GM18508 (cell line): Measurements from ENCODE around the gene BANP.
"Not testable (repeated sequence)": the region's sequence is repeated elsewhere in the genome, so short reads cannot be mapped to it uniquely, and the experiment has no call there.

ENCODE experiments used
- ATAC-seq: cut with Tn5 transposase; IDR thresholded peaks from one replicate; pipeline ENCODE4 v1.9.1; 2021; ENCODE audit warnings: moderate number of reproducible peaks; ENCODE audit not compliant: insufficient read depth, unreplicated experiment

Gene BANP

DNA sequence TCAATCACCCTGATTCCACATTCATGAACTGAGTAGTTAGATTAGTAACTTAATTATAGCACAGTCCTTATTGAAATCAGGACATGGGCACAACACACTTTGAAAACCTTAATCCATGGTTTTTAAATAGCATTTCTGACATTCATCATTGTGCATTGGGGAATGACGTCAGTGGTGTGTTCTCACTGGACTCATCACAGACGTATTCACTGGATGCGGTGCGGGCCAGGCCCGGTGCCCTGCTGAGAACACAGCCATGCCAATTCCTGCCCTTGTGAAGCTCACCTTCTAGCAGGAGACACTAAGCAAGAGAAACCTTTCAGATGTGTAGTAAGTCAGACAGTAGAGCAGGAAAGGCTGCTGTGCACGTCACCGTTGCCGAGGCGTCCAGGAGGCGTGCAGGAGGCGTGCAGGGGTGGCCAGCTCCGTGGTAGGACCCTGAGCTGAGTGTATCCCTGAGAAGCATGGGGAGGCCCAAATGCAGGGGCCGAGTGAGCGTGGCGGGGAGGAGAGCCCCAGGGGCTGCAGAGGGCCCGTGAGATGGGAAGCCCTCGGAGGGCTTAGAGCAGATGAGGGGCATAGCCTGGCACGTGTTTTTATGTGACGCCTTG lies 12.9 kb downstream of the BANP start:
- ATAC-seq: no peak

DNA sequence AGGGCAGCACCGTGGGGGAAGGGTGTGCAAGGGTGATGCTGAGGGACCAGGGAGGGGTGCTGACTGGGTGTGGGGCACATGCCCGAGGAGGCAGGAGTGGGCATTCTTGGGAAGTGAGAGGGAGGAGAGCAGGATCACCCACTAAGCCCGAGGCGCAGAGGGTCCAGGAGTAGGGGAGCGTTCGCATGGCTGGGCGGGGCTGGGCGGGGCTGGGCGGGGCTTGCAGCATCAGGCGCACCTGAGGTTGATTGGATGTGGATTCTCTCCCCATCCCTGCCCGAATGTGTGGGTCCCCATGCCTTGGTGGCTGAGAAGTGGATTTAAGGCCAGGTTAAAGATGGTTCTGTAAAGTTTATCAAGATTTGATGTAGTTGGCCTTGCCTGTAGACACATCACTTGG lies 14.2 kb downstream of the BANP start:
- no peak for ATAC-seq

DNA sequence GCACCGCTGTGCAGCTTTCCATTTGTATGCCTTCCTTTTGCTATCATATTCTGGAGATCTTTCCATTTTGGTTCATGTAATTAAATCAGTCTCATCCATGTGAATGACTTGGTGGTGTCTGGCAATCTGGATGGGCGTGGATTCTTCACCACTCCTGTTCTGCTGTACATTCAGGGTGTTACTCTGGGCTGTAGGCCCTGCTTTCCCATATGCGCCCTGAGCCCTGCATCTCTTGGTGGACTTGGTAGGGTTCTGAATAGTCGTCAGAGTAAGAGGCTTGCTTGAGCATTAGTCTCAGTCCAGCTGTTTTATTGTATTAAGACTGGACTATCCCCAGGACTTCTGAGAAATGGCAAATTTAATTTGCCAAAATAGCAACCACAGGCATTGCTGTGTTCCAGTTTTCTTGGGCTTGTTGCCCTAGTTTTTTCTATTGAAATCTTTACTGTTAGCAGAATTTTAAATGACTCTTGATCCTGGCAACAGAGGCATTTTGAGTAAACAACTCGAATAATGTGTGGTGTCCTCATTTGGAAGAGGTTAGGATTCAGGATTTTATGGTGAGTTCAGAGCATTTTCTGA lies 14.9 kb downstream of the BANP start:
- no peak for ATAC-seq

DNA sequence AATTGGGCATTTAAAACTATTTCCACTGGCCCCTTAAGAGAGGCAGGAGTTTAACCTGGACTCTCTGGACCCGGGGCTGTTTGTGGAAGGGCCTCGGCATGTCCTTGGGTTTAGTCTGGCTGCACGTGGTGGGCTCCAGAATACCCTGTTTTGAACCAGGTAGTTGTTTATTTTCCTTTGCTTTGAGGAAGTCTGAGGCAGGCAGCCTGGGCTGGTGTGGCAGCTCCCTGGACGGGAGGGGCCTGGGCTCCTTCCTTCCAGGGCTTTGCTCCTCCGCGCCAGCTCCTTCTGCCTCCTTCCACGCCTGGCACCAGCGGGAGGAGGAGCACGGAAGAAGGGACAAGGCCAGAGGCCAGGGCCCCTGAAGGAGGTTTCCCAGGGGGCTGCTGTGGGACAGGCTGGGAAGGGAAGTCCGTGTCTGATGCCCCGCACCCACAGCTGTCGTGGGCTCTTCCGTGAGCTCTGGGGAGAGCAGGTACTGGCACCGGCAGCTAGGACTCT lies 15.5 kb downstream of the BANP start:
- no peak for ATAC-seq

DNA sequence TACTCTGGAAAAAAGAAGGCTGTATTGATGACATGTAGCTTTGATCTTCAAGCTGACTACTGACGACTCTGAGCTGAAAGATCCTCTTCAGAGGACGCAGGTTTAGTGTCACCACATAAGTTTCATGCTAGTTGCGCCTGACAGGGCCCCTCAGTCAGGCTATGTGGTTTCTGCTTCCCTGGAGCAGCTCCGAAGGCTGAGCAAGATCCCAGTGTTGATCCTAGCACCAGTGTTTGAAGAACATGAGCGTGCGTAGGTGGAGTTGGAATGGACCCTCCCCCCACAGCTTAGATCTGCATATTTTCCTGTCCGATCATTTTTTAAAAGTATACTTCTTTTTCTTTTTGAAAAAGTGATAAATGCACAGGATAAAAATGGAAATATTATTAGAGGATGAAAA lies 17.3 kb downstream of the BANP start:
- no peak for ATAC-seq

DNA sequence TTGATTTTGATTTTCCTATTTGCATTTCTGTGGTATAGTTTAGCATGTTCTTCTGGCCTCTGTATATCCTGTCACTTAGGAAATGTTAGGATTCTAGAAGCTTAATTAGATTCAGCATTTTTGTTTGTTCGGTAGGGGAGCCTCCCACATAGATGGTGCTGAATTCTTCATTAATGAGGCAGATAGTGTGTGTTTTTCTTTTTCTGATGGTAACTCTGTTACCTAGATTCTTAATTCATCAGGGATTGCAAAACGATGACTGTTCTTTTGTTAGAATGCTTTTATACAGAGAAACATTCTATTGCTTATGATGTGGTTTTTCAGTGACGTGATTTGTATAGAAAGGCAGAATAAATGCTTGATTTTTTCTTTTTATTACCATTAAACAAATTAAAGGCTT lies 19.0 kb downstream of the BANP start:
- no peak for ATAC-seq

DNA sequence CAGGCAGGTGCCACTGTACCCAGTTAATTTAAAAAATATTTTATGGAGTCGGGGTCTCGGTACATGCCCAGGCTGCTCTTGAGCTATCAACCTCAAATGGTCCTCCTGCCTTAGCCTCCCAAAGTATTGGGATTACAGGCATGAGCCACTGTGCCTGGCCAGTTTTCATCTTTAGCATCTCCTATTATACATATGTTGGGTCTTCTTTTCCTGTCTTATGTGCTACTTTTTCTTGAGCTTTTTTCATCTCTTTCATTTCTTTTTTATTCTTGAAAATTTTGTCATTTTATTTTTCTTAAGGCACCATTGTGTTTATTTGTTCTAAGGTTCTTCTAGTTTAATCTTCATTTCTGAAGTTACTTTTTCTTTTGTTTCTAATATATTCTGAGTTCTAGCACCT lies 20.7 kb downstream of the BANP start:
- no peak for ATAC-seq

DNA sequence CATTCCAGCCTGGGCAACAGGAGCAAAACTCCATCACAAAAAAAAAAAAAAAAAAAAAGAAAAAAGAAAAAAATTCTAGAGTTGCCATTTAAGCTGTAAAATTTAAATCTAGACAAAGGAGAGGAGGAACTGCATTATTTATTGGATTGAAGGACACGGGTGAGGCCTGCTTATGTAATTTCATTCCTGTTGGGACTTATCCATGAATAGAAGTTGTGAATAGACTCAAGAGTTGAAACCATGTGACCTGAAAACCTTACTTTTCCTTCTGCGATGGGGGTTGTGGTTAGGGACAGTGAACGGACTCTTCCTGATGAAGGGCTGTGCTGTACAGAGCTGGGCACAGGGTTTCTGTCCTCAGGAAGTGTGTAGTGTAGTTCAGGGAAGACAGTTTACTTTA lies 22.5 kb downstream of the BANP start:
- ATAC-seq: no peak

DNA sequence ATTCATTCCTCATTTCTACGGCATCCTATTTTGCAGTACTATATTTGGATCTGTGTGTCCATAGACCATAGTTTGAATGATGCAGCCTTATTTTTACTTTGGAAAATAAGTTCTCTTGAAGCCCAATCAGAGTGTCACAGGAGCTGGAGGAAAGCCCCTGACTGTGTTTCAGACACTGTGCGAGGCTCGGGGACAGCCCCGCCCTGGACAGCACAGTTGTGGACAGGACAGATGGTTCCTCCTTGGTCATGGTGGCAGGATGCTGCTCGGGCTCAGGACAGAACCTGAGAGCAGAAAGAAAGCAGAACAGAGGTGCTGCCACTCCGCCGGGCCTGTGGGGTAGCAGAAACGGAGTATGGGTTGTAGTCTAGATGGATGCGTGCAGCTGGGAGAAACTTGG lies 22.9 kb downstream of the BANP start:
- no peak for ATAC-seq

DNA sequence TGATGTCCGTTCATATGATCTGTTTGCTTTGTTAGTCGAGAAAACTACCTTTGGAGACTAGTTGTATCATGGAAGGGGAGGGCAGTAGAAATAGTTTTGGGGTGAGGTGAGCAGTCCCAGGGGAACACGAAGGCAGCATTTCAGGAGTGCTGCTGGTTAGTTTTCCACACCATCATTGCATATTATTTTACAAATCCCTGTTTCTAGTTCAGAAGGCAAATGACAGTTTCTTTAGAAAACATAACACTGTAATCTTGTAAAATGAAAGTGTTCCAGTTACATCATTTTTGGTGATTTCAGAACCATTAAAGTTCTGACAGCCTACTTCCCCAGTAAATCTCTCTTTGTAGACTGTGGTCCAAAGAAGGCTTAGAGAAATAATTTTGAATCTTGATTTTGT lies 25.4 kb downstream of the BANP start:
- ATAC-seq: no peak

DNA sequence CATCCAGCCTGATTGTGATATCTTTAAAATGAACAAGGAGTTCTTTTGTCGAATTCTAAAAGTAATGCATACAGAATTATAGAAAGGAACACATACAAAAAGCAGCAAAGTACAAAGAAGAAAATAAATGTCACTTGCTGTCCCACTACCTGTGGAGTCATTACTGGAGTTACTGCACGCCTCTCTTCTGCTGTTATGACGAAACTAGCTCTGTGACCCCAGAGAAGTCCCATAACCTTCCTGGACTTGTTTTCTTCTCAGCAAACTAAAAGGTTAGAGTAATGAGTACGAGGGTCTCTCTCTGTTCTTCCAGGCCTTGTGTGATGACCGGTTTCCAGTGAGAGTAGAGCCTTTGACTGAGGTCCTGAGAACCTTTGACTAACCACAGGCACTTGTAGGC lies 26.9 kb downstream of the BANP start:
- no peak for ATAC-seq

DNA sequence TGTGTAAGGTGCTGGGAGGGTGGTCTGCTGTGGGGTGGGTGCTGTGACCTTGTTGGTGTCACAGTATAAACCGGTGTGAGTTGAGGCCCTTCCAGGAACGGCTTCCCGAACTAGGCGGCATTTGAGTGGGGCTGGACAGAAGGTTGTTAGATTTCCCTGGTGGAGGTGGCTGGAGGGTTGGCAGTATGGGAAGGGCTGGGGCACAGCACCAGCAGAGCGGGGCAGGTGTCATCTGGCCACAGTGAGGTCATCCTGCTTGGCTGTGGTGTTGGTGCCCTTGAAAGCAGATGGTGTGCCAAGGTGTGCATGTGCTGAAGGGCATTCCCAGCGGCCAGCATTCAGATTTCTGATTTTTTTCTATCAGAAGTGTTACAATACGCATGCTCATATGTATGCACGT lies 28.1 kb downstream of the BANP start:
- ATAC-seq: no peak

DNA sequence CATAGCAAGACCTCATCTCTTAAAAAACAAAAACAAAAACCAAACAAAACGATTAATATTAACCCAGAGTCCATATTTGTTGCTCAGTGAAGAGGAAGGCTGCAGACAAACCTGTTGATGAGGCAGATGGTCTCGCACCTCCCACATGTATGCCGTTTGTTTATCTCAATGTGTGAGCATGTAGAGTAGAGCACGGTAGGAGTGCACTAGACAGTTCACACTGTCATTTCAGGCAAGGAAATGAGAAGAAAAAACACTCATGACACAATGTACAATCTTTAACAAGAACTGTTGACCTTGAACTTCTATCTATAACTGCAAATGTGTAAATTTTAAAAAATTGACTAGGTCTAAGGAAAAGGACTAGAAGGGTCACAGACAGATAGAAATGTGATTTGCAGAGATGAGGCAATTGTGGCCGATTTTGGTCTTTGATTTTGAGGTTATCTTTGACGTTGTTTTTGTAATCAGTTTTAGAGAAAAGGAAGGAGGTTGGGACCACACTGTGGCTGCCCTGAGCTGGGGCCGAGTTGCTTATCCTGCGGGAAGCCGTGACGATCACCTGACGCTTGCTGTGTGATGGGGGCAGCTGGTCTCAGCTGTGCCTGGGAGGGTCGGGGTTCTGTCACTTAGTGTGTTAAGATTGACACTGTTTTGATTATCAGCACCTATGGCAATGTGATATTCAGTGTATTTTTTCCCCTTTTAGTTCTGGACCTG lies 28.8 kb downstream of the BANP start:
- ATAC-seq: not testable (repeated sequence)

DNA sequence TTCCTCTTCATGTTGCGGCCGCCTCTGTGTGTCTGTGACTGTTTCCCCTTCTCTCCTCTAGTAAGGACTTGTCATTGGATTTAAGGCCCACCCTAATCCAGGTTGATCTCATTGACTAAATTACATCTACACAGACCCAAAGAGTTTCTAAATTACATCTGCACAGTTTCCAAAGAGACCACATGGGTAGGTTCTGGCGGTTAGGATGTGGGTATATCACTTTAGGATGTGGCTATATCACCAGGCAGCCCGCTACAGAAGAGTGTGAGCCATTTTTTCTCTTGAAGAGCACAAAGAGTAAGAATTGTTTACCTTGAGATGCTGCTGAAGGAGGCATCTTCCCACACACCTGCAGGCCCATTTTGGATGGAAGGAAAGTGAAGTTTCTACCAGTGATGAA lies 30.1 kb downstream of the BANP start:
- not testable (repeated sequence) for ATAC-seq

DNA sequence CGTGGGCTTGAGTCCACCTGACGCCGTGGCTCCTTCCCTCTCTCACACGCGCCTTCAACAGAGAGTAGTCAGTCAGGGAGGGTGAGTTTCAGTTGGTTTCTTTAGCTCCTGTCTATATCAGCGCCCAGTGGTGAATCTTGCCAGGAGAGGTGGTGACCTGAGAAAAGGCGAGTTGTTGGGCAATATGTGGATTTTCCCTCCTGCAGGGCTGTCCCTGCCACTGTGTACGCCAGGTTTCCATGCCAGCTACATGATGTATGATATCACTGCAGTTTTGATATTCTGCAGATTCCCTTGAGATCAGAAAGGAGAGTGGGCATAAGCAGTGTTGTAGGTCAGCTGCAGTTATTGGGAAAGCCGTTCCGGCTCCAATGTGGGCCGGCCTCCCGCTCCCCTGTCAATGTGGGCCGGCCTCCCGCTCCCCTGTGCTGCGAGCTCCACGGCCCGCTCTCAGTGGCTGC lies 31.4 kb downstream of the BANP start:
- no peak for ATAC-seq

DNA sequence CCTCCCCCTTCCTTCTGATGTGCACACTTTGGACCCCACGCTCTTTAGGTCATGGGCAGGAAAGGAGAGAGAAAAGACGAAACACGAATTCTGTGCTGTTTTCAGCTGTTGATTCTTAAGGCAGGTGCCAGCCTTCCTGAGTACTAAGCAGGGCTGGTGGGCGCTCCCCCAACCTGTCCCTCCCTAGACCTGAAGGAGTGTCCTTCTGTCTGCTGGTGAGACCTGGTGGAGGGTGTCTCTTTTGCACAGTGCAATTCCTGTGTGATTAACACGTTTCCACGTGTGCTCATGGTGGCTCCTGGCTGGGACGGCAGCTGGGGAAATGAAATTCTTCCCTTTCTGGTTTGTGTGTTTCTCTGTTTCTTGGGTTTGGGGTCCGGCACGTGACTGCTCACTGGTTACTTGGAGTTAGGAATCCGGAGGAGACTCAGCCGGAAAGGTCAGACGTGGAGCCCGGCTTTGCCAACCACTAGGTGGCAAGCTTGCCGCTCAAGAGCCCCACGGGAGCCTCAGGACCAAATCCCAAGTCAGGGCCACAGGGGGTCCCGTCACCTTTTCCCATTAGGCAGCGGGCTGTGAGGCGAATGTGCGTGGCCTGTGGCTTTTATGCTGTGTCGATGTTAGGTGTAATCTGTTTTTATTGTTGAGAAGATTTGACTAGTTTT lies 32.0 kb downstream of the BANP start:
- not testable (repeated sequence) for ATAC-seq

DNA sequence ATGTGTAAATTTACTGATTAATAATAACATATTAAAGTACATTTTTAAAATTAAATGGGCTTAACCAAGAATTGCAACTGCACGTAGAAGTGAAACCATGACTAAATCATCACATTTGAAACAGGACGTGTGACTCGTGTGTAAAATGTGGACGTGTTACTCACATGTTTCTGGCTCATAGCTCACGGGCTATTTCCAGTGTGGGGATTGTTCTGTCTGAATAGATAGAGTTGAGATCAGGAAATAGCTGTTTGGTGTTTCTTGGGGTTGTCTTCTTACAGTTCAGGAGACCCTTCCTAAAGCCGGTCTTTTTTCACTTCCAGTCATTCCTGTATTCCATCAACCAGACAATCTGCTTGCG lies 32.5 kb downstream of the BANP start:
- ATAC-seq: not testable (repeated sequence)

DNA sequence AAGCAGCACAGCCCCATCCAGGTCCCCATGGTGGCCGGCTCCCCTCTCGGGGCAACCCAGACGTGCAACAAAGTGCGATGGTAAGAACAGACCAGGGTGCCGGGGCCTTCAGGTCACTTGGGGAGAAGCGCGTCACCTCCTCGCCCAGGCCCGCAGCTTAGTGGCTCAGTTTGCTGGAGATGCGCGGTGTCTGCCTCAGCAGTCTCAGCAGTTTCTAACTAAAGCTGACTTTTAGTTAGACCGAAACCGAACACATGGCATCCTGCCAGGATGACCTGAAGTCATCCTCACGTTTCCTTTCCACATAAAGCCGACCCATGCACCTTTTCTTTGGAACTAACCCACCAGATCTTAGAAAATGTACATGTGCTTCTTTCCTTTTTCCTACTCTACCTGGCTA lies 32.9 kb downstream of the BANP start:
- not testable (repeated sequence) for ATAC-seq

DNA sequence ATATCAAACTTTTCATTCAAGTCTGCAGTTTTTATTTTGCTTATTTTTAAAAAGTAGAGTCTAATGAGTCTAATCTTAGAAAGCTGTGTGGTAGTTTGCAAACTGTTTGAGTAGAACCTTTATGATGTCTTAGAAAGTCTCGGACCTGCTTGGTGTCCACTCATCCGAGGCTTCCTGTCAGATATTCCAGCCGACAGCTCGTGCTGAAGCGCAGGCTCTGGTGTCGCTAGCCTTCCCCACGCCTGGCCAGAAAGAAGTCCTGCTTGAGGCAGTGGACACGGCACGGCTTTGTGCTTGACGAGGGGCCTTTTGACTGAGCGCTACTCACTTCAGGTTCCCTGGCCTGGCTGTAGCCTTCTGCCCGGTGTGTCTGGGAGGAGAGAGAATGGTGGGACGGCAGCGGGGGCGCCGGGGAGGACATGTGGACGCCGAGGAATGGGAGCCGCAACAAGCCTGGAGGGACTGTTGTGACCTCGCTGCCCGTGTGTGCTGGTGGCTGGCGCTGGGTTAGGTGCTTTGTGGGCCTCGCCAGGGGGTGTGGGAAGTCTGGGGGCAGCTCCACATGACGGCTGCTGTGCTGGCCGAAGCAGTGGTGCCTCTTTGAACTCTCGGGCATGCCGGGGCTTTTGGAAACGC lies 33.5 kb downstream of the BANP start:
- ATAC-seq: no peak

DNA sequence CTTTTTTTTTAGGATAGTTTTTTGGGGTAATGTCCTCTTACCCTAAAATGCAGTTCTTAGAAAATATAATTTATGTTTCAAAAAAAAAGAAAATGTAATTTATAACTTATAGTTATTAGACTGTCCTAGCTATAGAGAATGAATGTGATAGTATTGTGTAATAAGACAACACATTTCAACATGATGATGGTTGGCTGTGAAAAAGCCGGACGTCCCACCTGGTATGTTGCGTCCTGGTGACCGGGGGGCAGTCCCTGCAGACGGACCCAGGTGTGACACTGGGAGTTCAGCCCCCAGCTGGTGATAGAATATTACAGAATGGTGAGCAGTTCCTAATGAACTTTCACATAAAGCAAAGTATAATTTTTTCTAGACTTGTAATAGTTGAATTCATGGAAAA lies 34.3 kb downstream of the BANP start:
- ATAC-seq: not testable (repeated sequence)

DNA sequence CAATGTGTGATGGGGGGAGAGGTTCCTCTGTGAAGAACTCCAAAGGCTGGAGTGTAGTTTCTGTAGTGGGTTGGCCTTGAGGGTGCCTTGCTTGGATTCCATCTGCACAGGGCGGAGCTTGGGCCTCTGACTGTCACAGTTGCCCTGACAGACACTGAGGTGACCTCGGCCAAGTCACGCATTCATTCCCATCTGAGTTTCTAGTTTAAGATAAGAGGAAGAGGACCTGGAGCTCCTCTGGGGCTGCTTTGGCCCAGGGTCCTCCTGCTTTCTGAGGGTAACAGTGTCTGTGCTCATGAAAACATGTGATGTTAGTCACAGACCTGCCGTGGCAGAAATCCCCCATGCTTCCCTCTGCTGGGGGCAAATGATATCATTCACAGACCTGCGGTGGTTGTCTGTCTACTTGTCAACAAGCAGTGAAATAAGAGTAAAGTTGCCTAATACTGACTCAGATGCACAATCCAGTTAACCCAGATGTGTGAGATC lies 35.2 kb downstream of the BANP start:
- not testable (repeated sequence) for ATAC-seq
